ENCODE measurements around the gene ZHX3. TPM values are rescaled to one million over a fixed set of nuclear protein-coding genes. Genes with fewer than 3 reads are reported as not detected.

ZHX3 gene
- total and polyA plus RNA-seq, 2 of the 4 experiments (the other 2 are of a cell fraction) = 25.0 to 28.0 TPM

- CTCF ChIA-PET = interaction anchor here (0.5 to 1.2 kb wide), 5 partner anchors 57 to 236 kb away, joined by 3 to 5 read pairs (median 3); partner anchors contain the start of gene LPIN3
- H3K27ac ChIP-seq (ENCODE audit: insufficient read depth, low read length) = peak overlapping the region; percentile 40; the same call in 1 of the 2 replicates
Observed at GRCh38 chr20:41175201-41175651, 142.3 kb downstream of the ZHX3 start.

More at GRCh38 chr20:41175201-41175651, 142.3 kb downstream of the ZHX3 start:
- peaks cover 54% of the 10 kb centered on the region for H3K36me3 ChIP-seq (ENCODE audit: control insufficient read depth, insufficient read depth, low read length)
- H3K4me3 ChIP-seq (ENCODE audit: insufficient read depth, low read depth, low read length) = no peak overlapping the region
- TF ChIP-seq RAD21 (IDR thresholded peaks at IDR 0.05; ENCODE audit: low read length) (no peak), SMC3 (IDR thresholded peaks at IDR 0.05; ENCODE audit: low read depth, low read length) (no peak)
- intact Hi-C loops (cut with micrococcal nuclease) (loop anchor here (5.0 to 10.0 kb wide), 2 partner anchors 142 to 520 kb away; partner anchors contain the start of gene ZHX3), in situ Hi-C loops (cut with MboI; ENCODE audit: low sequenced_read_pairs) (loop anchor here (5.0 kb wide), 2 partner anchors 52 to 167 kb away; partner anchors contain the start of gene LPIN3), dilution Hi-C loops (cut with HindIII; ENCODE audit: low sequenced_read_pairs, unreplicated experiment) (no loop called here)
- H2BK15ac ChIP-seq (ENCODE audit: low read depth, low read length) = no peak overlapping the region; the same call in 2 of the 3 replicates
- H2BK20ac ChIP-seq (ENCODE audit: low read depth, low read length) = no peak overlapping the region
- no peak overlapping the region for H2AK9ac ChIP-seq (replicated peaks; ENCODE audit: low read depth, low read length, poor library complexity)
- peak overlapping the region; percentile 49 for H3K4ac ChIP-seq (ENCODE audit: low read depth, low read length)
- peaks cover 31% of the 10 kb centered on the region for H3K9me1 ChIP-seq (ENCODE audit: insufficient read depth, low read length)
- H3K23ac ChIP-seq (ENCODE audit: low read depth, low read length) = no peak overlapping the region
- ATAC-seq (ENCODE audit: low read depth) = no peak
- H3K18ac ChIP-seq (ENCODE audit: low read depth, low read length) = peak overlapping the region; percentile 0; the same call in 1 of the 2 replicates
- no peaks in the 10 kb centered on the region for H3K9me3 ChIP-seq (ENCODE audit: control insufficient read depth, insufficient read depth, low read length)
- no peaks in the 10 kb centered on the region for H3K27me3 ChIP-seq (ENCODE audit: control insufficient read depth, insufficient read depth, low read length)
- BruUV-seq (replicated peaks) = no TSS peak
- peaks cover 43% of the 10 kb centered on the region for H3K4me1 ChIP-seq (ENCODE audit: control insufficient read depth, insufficient read depth, low read length)
- H2AFZ ChIP-seq (replicated peaks; ENCODE audit: low read length, poor library complexity) = no peak overlapping the region
- 0 out of 2 replicates have a peak overlapping the region, but pooled peaks have one; percentile 16 for H3K14ac ChIP-seq (replicated peaks; ENCODE audit: low read depth, low read length)
- 0 out of 2 replicates have a peak overlapping the region, but pooled peaks have one; percentile 9 for H4K5ac ChIP-seq (ENCODE audit: low read depth, low read length)
- peak overlapping the region; percentile 71 for H2BK5ac ChIP-seq (ENCODE audit: low read depth, low read length, poor library complexity, severe bottlenecking)
- H3K79me1 ChIP-seq (ENCODE audit: low read depth in 1 of 2, low read length in 2 of 2) = peaks cover 26 to 84% of the 10 kb centered on the region in 2 experiments
- H4K8ac ChIP-seq (ENCODE audit: low read depth in 2 of 2, low read length in 2 of 2) = peak overlapping the region; percentile 34 to 39; a peak in 2 of 4 replicates
- H4K20me1 ChIP-seq (ENCODE audit: insufficient read depth, low read length) = peaks cover 19% of the 10 kb centered on the region
- peak overlapping the region; percentile 18; the same call in 1 of the 2 replicates for H2BK120ac ChIP-seq (ENCODE audit: low read depth, low read length)
- peak overlapping the region; percentile 58; the same call in 1 of the 2 replicates for H2AK5ac ChIP-seq (ENCODE audit: low read depth, low read length)
- H3K9ac ChIP-seq (ENCODE audit: low read depth, low read length) = peak overlapping the region; percentile 24; the same call in 1 of the 2 replicates
- no peak overlapping the region for H3K56ac ChIP-seq (ENCODE audit: extremely low read depth, insufficient read depth, low read length)
- WGBS, 2 experiments (ENCODE audit: extremely low coverage in 2 of 2, insufficient read length in 1 of 2) = 100% methylated on average over 1 of the region's 4 CpGs; no CpG with 5 or more reads in 1 of the 2 experiments
- POLR2A ChIA-PET (ENCODE audit: unreplicated experiment) = no interaction called here
- peak overlapping the region; percentile 26; the same call in 1 of the 2 replicates for H4K91ac ChIP-seq (ENCODE audit: insufficient read depth, low read depth, low read length)
- no peak for DNase-seq
- H3K4me2 ChIP-seq (ENCODE audit: low read depth, low read length) = 0 out of 2 replicates have a peak overlapping the region, but pooled peaks have one; percentile 1
